ENCODE data around the gene ALDH1A3.

The ALDH1A3 gene

GRCh38 chr15:100926971-100927756 lies 47.5 kb downstream of the ALDH1A3 start:
- DNase-seq = no peak

- DNase-seq = no peak
These were observed 49.1 kb downstream of the ALDH1A3 start for GRCh38 chr15:100928632-100929280.

- DNase-seq = no peak
These were observed 50.0 kb downstream of the ALDH1A3 start for GRCh38 chr15:100929641-100930042.

GRCh38 chr15:100930306-100930848 lies 50.7 kb downstream of the ALDH1A3 start:
- DNase-seq = no peak

GRCh38 chr15:100931143-100931890 lies 51.7 kb downstream of the ALDH1A3 start:
- DNase-seq = no peak

GRCh38 chr15:100932676-100933348 lies 53.2 kb downstream of the ALDH1A3 start:
- DNase-seq = no peak

GRCh38 chr15:100934166-100934565 lies 54.5 kb downstream of the ALDH1A3 start:
- DNase-seq = no peak

- DNase-seq = no peak
These were observed 55.1 kb downstream of the ALDH1A3 start for GRCh38 chr15:100934726-100935125.

- DNase-seq = no peak
These were observed 57.5 kb downstream of the ALDH1A3 start for GRCh38 chr15:100937171-100937570.

GRCh38 chr15:100939791-100940190 lies 60.2 kb downstream of the ALDH1A3 start:
- no peak for DNase-seq

- DNase-seq = no peak
These were observed 61.2 kb downstream of the ALDH1A3 start for GRCh38 chr15:100940767-100941379.

GRCh38 chr15:100941536-100941935 lies 61.9 kb downstream of the ALDH1A3 start:
- no peak for DNase-seq

GRCh38 chr15:100942656-100943425 lies 63.2 kb downstream of the ALDH1A3 start:
- no peak for DNase-seq

- no peak for DNase-seq
These were observed 64.7 kb downstream of the ALDH1A3 start for GRCh38 chr15:100944244-100944895.

GRCh38 chr15:100944986-100945385 lies 65.4 kb downstream of the ALDH1A3 start:
- no peak for DNase-seq

GRCh38 chr15:100947760-100948429 lies 68.3 kb downstream of the ALDH1A3 start:
- no peak for DNase-seq

GRCh38 chr15:100948430-100948762 lies 68.8 kb downstream of the ALDH1A3 start:
- DNase-seq = no peak

- DNase-seq = no peak
These were observed 70.1 kb downstream of the ALDH1A3 start for GRCh38 chr15:100949691-100950090.

- no peak for DNase-seq
These were observed 72.3 kb downstream of the ALDH1A3 start for GRCh38 chr15:100951965-100952364.

GRCh38 chr15:100952566-100952965 lies 72.9 kb downstream of the ALDH1A3 start:
- no peak for DNase-seq
